Neutrophil (primary cell): Measurements from ENCODE around the gene NRG3.

ENCODE experiments used
- H3K27ac ChIP-seq: fragments of 200-600 bp; sonication (generic); 2 replicates; pipeline ENCODE4 v1.5.1; 2016; ENCODE audit warnings: mild to moderate bottlenecking, moderate library complexity
- H3K27me3 ChIP-seq: fragments of 200-600 bp; sonication (generic); 2 replicates; pipeline ENCODE4 v1.6.0; 2016; ENCODE audit warnings: mild to moderate bottlenecking
- H3K36me3 ChIP-seq: fragments of 200-600 bp; sonication (generic); 2 replicates; pipeline ENCODE4 v1.5.1; 2017
- H3K4me1 ChIP-seq, 2 experiments: fragments of 200-600 bp in 1 of 2; sonication (generic) in 1 of 2; 1 replicate in 1 of 2; 2 replicates in 1 of 2; pipeline versions ENCODE4 v1.5.1 to v1.6.1; 2013 to 2016; ENCODE audit warnings: low read depth in 1 of 2, low read length in 1 of 2, mild to moderate bottlenecking in 1 of 2, moderate library complexity in 1 of 2; ENCODE audit not compliant: control insufficient read depth in 1 of 2, insufficient read depth in 1 of 2
- H3K4me3 ChIP-seq, 2 experiments: fragments of 200-600 bp in 1 of 2; sonication (generic) in 1 of 2; 1 replicate in 1 of 2; 2 replicates in 1 of 2; pipeline ENCODE4 v1.5.1; 2013 to 2016; ENCODE audit warnings: low read depth in 1 of 2, low read length in 1 of 2, mild to moderate bottlenecking in 1 of 2, moderate library complexity in 1 of 2
- H3K9me3 ChIP-seq: fragments of 200-600 bp; sonication (generic); 2 replicates; pipeline ENCODE4 v1.5.1; 2016
- CTCF ChIP-seq: fragments of 200-600 bp; sonication (generic); IDR thresholded peaks from 2 replicates; pipeline ENCODE4 v1.5.1; 2016; ENCODE audit warnings: antibody characterized with exemption

NRG3 gene

GRCh38 chr10:82692458-82692857 is 817.5 kb downstream of the NRG3 start:
- Histone ChIP-seq H3K27me3 (no peaks in the 10 kb centered on the region), H3K36me3 (no peaks in the 10 kb centered on the region), H3K9me3 (no peaks in the 10 kb centered on the region), H3K4me1 (no peaks in the 10 kb centered on the region), H3K4me3 (no peak overlapping the region), H3K27ac (no peak overlapping the region)
- TF ChIP-seq CTCF, result no peak

GRCh38 chr10:82721831-82722230 is 846.8 kb downstream of the NRG3 start:
- Histone ChIP-seq H3K4me3 (no peak overlapping the region), H3K9me3 (no peaks in the 10 kb centered on the region), H3K27me3 (no peaks in the 10 kb centered on the region), H3K4me1 (no peaks in the 10 kb centered on the region), H3K27ac (no peak overlapping the region), H3K36me3 (no peaks in the 10 kb centered on the region)
- no peak for TF ChIP-seq CTCF

GRCh38 chr10:82722273-82722672 is 847.3 kb downstream of the NRG3 start:
- TF ChIP-seq CTCF, result no peak
- no peaks in the 10 kb centered on the region for H3K36me3 ChIP-seq
- H3K27ac ChIP-seq, result no peak overlapping the region
- H3K4me3 ChIP-seq, result no peak overlapping the region
- H3K27me3 ChIP-seq, result no peaks in the 10 kb centered on the region
- no peaks in the 10 kb centered on the region for H3K9me3 ChIP-seq
- H3K4me1 ChIP-seq, result no peaks in the 10 kb centered on the region

- no peaks in the 10 kb centered on the region for H3K9me3 ChIP-seq
- H3K4me1 ChIP-seq, result no peaks in the 10 kb centered on the region
- H3K27ac ChIP-seq, result no peak overlapping the region
- no peaks in the 10 kb centered on the region for H3K36me3 ChIP-seq
- no peaks in the 10 kb centered on the region for H3K27me3 ChIP-seq
- no peak for TF ChIP-seq CTCF
- no peak overlapping the region for H3K4me3 ChIP-seq
These were observed 861.3 kb downstream of the NRG3 start for GRCh38 chr10:82736305-82736704.

- H3K36me3 ChIP-seq, result no peaks in the 10 kb centered on the region
- H3K4me1 ChIP-seq, result no peaks in the 10 kb centered on the region
- no peak overlapping the region for H3K4me3 ChIP-seq
- no peak overlapping the region for H3K27ac ChIP-seq
- TF ChIP-seq CTCF, result no peak
- no peaks in the 10 kb centered on the region for H3K27me3 ChIP-seq
- H3K9me3 ChIP-seq, result no peaks in the 10 kb centered on the region
These were observed 862.6 kb downstream of the NRG3 start for GRCh38 chr10:82737549-82737948.

GRCh38 chr10:82738592-82738991 is 863.6 kb downstream of the NRG3 start:
- Histone ChIP-seq H3K9me3 (no peaks in the 10 kb centered on the region), H3K4me3 (no peak overlapping the region), H3K27me3 (no peaks in the 10 kb centered on the region), H3K4me1 (no peaks in the 10 kb centered on the region), H3K27ac (no peak overlapping the region), H3K36me3 (no peaks in the 10 kb centered on the region)
- no peak for TF ChIP-seq CTCF
